ENCODE measurements around the gene DOCK4. TPM values are rescaled to one million over a fixed set of nuclear protein-coding genes. Genes with fewer than 3 reads are reported as not detected.

The DOCK4 gene
- total RNA-seq, 1 experiment from 2014 or later = 4.9 TPM

DNA sequence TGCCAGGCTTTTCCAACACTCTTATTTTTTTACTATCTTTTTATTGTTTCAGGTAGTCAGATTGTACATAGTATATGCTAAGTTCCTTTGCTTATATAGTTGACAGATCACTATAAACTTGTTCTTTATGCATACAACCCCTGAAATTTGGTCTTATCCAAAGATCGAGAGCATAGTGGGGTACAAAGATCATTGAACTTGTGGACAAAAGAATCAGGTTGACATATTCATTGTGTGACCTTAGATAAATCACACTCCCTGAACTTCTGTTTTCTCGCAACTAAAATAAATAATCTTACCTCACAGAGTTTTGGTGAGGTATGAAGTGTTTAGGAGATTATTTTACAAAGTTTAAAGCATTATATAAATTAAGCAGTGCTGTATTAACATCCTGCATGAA lies 22.4 kb upstream of the DOCK4 start:
- Mint-ChIP-seq H3K4me1 (peaks cover 10 to 11% of the 10 kb centered on the region in 2 experiments; a peak in 3 of 4 replicates), H3K9me3 (no peaks in the 10 kb centered on the region), H3K27me3 (ENCODE audit: low read depth) (no peaks in the 10 kb centered on the region), H3K27ac (no peak overlapping the region), H3K4me3 (no peak overlapping the region), H3K36me3 (ENCODE audit: insufficient read depth in 1 of 3, low read depth in 3 of 3) (peaks cover 0 to 6% (median 0%) of the 10 kb centered on the region in 3 experiments; a peak in 3 of 7 replicates)
- Histone ChIP-seq H3K4ac (ENCODE audit: low read depth, low read length) (no peak overlapping the region), H2BK20ac (ENCODE audit: low read depth, low read length, poor library complexity, severe bottlenecking) (no peak overlapping the region), H3K14ac (ENCODE audit: insufficient read depth, low read length) (no peak overlapping the region), H3K23me2 (ENCODE audit: insufficient read length, low read depth, low read length, poor library complexity, severe bottlenecking) (no peaks in the 10 kb centered on the region), H3K79me1 (ENCODE audit: insufficient read depth, low read depth, low read length, poor library complexity, severe bottlenecking) (peaks cover 10% of the 10 kb centered on the region), H3K27me3 (ENCODE audit: insufficient read depth, low read length) (no peaks in the 10 kb centered on the region), H2BK12ac (ENCODE audit: insufficient read length, low read depth, low read length) (no peak overlapping the region), H3K18ac (ENCODE audit: insufficient read length, low read depth, low read length) (no peak overlapping the region), H4K8ac (replicated peaks; ENCODE audit: insufficient read length, low read depth, low read length) (no peak overlapping the region), H4K20me1 (ENCODE audit: control insufficient read depth, insufficient read depth, insufficient read length) (no peaks in the 10 kb centered on the region), H3T11ph (ENCODE audit: low read length) (no peak overlapping the region), H4K5ac (ENCODE audit: insufficient read length, low read depth, low read length) (no peak overlapping the region), H2AFZ (ENCODE audit: low read length) (no peak overlapping the region), H3K27ac (ENCODE audit: insufficient read length, low read depth, low read length) (no peak overlapping the region), H2AK5ac (ENCODE audit: insufficient read length, low read length) (no peak overlapping the region), H2BK120ac (ENCODE audit: low read depth, low read length, poor library complexity, severe bottlenecking) (no peak overlapping the region), H2BK15ac (ENCODE audit: low read depth, low read length) (no peak overlapping the region), H2BK5ac (ENCODE audit: insufficient read length, low read length) (no peak overlapping the region), H3K9me3 (ENCODE audit: control insufficient read depth, low read depth, low read length) (no peaks in the 10 kb centered on the region), H3K4me1 (ENCODE audit: insufficient read depth, low read length) (peaks cover 2% of the 10 kb centered on the region; the same call in 1 of the 2 replicates), H3K4me2 (ENCODE audit: insufficient read depth, insufficient read length, low read length) (no peak overlapping the region), H3K79me2 (ENCODE audit: insufficient read depth, low read length) (0 out of 2 replicates have a peak, but pooled peaks cover 2% of the 10 kb centered on the region), H3K23ac (ENCODE audit: insufficient read length, low read depth, low read length) (no peak overlapping the region), H4K91ac (ENCODE audit: insufficient read length, low read depth, low read length) (no peak overlapping the region), H3K9ac (ENCODE audit: extremely low read depth, insufficient read length, low read length) (no peak overlapping the region), H3K56ac (ENCODE audit: insufficient read length, low read depth, low read length) (no peak overlapping the region)
- no CpG with 5 or more reads among the region's 2 CpGs for WGBS (ENCODE audit: extremely low coverage, insufficient read length, low lambda C conversion rate)
- TF ChIP-seq, protein P1, sequence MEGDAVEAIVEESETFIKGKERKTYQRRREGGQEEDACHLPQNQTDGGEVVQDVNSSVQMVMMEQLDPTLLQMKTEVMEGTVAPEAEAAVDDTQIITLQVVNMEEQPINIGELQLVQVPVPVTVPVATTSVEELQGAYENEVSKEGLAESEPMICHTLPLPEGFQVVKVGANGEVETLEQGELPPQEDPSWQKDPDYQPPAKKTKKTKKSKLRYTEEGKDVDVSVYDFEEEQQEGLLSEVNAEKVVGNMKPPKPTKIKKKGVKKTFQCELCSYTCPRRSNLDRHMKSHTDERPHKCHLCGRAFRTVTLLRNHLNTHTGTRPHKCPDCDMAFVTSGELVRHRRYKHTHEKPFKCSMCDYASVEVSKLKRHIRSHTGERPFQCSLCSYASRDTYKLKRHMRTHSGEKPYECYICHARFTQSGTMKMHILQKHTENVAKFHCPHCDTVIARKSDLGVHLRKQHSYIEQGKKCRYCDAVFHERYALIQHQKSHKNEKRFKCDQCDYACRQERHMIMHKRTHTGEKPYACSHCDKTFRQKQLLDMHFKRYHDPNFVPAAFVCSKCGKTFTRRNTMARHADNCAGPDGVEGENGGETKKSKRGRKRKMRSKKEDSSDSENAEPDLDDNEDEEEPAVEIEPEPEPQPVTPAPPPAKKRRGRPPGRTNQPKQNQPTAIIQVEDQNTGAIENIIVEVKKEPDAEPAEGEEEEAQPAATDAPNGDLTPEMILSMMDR (conservative IDR thresholded peaks at IDR 0.05) = no peak
- no peak for DNase-seq
